KMS-11 (cell line): ENCODE data around the gene PAM.

Experiments used
- H2AFZ ChIP-seq: fragments of 200-600 bp; sonication (generic); 2 replicates; pipeline ENCODE4 v1.6.1; 2016; ENCODE audit warnings: antibody characterized with exemption, mixed run types, low read depth
- H3K27ac ChIP-seq: fragments of 200-600 bp; sonication (generic); 2 replicates; pipeline ENCODE4 v1.6.1; 2016; ENCODE audit warnings: mild to moderate bottlenecking, mixed run types
- H3K27me3 ChIP-seq: fragments of 200-600 bp; sonication (generic); 2 replicates; pipeline ENCODE4 v1.6.1; 2017; ENCODE audit warnings: mild to moderate bottlenecking, low read depth, mixed run types, moderate library complexity; ENCODE audit not compliant: insufficient read depth
- H3K36me3 ChIP-seq: fragments of 200-600 bp; sonication (generic); 2 replicates; pipeline ENCODE4 v1.6.1; 2017; ENCODE audit warnings: mild to moderate bottlenecking, mixed run types; ENCODE audit not compliant: insufficient read depth
- H3K4me1 ChIP-seq: fragments of 200-600 bp; sonication (generic); 2 replicates; pipeline ENCODE4 v1.6.1; 2016; ENCODE audit warnings: mild to moderate bottlenecking, low read depth, mixed run types; ENCODE audit not compliant: poor library complexity, severe bottlenecking
- H3K4me2 ChIP-seq: fragments of 200-600 bp; sonication (generic); 2 replicates; pipeline ENCODE4 v1.7.0; 2016; ENCODE audit warnings: mild to moderate bottlenecking, mixed run types
- H3K4me3 ChIP-seq: fragments of 200-600 bp; sonication (generic); IDR thresholded peaks from 2 replicates; pipeline ENCODE4 v1.6.1; 2017; ENCODE audit warnings: low read depth, low read length, mixed read lengths; ENCODE audit not compliant: insufficient read depth
- H3K79me2 ChIP-seq: fragments of 200-600 bp; sonication (generic); 2 replicates; pipeline ENCODE4 v1.6.1; 2016; ENCODE audit warnings: low read depth, mixed run types; ENCODE audit not compliant: insufficient read depth
- H3K9ac ChIP-seq: fragments of 200-600 bp; sonication (generic); 2 replicates; pipeline ENCODE4 v1.6.1; 2016; ENCODE audit warnings: mild to moderate bottlenecking, mixed run types
- H4K20me1 ChIP-seq: fragments of 200-600 bp; sonication (generic); 2 replicates; pipeline ENCODE4 v1.6.1; 2016; ENCODE audit warnings: mild to moderate bottlenecking, mixed run types; ENCODE audit not compliant: insufficient read depth
- TF ChIP-seq, protein P1 (sequence below): fragments of 200-600 bp; sonication (generic); conservative IDR thresholded peaks from 2 replicates; pipeline ENCODE4 v1.6.1; 2017; ENCODE audit warnings: low read depth, mild to moderate bottlenecking, antibody characterized with exemption, low read length, moderate library complexity, mixed read lengths

The PAM gene

GRCh38 chr5:102797322-102797884, 42.3 kb downstream of the PAM start:
- H3K36me3 ChIP-seq = no peaks in the 10 kb centered on the region
- no peak overlapping the region for H2AFZ ChIP-seq
- H3K4me1 ChIP-seq = no peaks in the 10 kb centered on the region
- H4K20me1 ChIP-seq = no peaks in the 10 kb centered on the region
- H3K79me2 ChIP-seq = no peaks in the 10 kb centered on the region
- H3K9ac ChIP-seq = no peak overlapping the region
- H3K4me2 ChIP-seq = no peak overlapping the region
- no peak overlapping the region for H3K4me3 ChIP-seq
- H3K27me3 ChIP-seq = no peaks in the 10 kb centered on the region
- no peak overlapping the region for H3K27ac ChIP-seq
- TF ChIP-seq, protein P1, sequence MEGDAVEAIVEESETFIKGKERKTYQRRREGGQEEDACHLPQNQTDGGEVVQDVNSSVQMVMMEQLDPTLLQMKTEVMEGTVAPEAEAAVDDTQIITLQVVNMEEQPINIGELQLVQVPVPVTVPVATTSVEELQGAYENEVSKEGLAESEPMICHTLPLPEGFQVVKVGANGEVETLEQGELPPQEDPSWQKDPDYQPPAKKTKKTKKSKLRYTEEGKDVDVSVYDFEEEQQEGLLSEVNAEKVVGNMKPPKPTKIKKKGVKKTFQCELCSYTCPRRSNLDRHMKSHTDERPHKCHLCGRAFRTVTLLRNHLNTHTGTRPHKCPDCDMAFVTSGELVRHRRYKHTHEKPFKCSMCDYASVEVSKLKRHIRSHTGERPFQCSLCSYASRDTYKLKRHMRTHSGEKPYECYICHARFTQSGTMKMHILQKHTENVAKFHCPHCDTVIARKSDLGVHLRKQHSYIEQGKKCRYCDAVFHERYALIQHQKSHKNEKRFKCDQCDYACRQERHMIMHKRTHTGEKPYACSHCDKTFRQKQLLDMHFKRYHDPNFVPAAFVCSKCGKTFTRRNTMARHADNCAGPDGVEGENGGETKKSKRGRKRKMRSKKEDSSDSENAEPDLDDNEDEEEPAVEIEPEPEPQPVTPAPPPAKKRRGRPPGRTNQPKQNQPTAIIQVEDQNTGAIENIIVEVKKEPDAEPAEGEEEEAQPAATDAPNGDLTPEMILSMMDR = no peak

GRCh38 chr5:102798104-102798785, 43.1 kb downstream of the PAM start:
- no peaks in the 10 kb centered on the region for H3K36me3 ChIP-seq
- H3K4me2 ChIP-seq = no peak overlapping the region
- no peak overlapping the region for H3K9ac ChIP-seq
- no peak overlapping the region for H3K27ac ChIP-seq
- no peaks in the 10 kb centered on the region for H3K27me3 ChIP-seq
- no peak overlapping the region for H3K4me3 ChIP-seq
- TF ChIP-seq, protein P1 = no peak
- no peaks in the 10 kb centered on the region for H3K79me2 ChIP-seq
- no peak overlapping the region for H2AFZ ChIP-seq
- H3K4me1 ChIP-seq = no peaks in the 10 kb centered on the region
- H4K20me1 ChIP-seq = no peaks in the 10 kb centered on the region

DNA sequence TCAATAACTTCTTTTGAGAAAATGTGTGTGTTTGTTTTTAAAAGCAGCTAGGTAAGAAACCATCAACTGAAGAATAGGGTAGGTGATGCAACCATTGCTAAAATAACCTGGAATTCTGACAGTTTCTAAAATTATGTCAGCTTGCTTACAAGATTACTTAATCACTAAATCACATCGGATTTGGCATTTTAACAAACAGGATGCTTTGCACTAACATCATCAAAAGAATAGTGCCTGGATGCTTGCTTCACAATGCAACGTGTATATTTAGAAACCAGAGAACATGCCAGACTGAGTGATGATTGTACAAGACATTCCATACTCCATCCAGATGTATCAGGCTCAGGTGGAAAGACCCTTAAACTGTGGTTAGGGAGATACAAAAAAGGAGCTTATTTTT, 43.9 kb downstream of the PAM start:
- H3K9ac ChIP-seq = no peak overlapping the region

GRCh38 chr5:102800427-102800826, 45.3 kb downstream of the PAM start:
- H2AFZ ChIP-seq = no peak overlapping the region
- H3K36me3 ChIP-seq = no peaks in the 10 kb centered on the region
- no peak overlapping the region for H3K4me3 ChIP-seq
- no peak overlapping the region for H3K4me2 ChIP-seq
- TF ChIP-seq, protein P1 = no peak
- H4K20me1 ChIP-seq = no peaks in the 10 kb centered on the region
- no peaks in the 10 kb centered on the region for H3K27me3 ChIP-seq
- H3K9ac ChIP-seq = no peak overlapping the region
- no peak overlapping the region for H3K27ac ChIP-seq
- H3K4me1 ChIP-seq = no peaks in the 10 kb centered on the region
- H3K79me2 ChIP-seq = no peaks in the 10 kb centered on the region

More for the DNA sequence above, 43.9 kb downstream of the PAM start:
- Histone ChIP-seq H4K20me1 (no peaks in the 10 kb centered on the region), H3K4me2 (no peak overlapping the region), H3K4me1 (no peaks in the 10 kb centered on the region), H3K27ac (no peak overlapping the region), H3K27me3 (no peaks in the 10 kb centered on the region), H3K79me2 (no peaks in the 10 kb centered on the region), H2AFZ (no peak overlapping the region), H3K36me3 (no peaks in the 10 kb centered on the region), H3K4me3 (no peak overlapping the region)
- TF ChIP-seq, protein P1 = no peak
